Stimulated activated CD4-positive, alpha-beta T cell treated with anti-CD3 and anti-CD28 coated beads, TNF-alpha, amount 100 ng/mL, for 48 hours (primary cell): ENCODE measurements around the gene EMX1.

ENCODE experiments used
- DNase-seq, 3 donors: peaks; one replicate each; pipeline ENCODE4 v3.0.0-alpha.2; 2020; ENCODE audit warnings: low read depth in 3 of 3

Gene EMX1

GRCh38 chr2:72980535-72981217 lies 63.4 kb downstream of the EMX1 start:
- DNase-seq, result no peak

- DNase-seq, result no peak
Observed at GRCh38 chr2:72981536-72981935, 64.2 kb downstream of the EMX1 start.

- no peak for DNase-seq
Observed at GRCh38 chr2:72982219-72982618, 64.9 kb downstream of the EMX1 start.

- DNase-seq, result no peak
Observed at GRCh38 chr2:72982781-72983499, 65.6 kb downstream of the EMX1 start.

GRCh38 chr2:72983500-72984161 lies 66.3 kb downstream of the EMX1 start:
- DNase-seq, result no peak

- no peak for DNase-seq
Observed at GRCh38 chr2:72984172-72984671, 66.9 kb downstream of the EMX1 start.
